MCF 10A (cell line): ENCODE data around the gene ST8SIA4. TPM values are rescaled to one million over a fixed set of nuclear protein-coding genes. Genes with fewer than 3 reads are reported as not detected.
"Not testable (repeated sequence)": the region's sequence is repeated elsewhere in the genome, so short reads cannot be mapped to it uniquely, and the experiment has no call there.

ENCODE experiments used
- BruUV-seq: library from RNA; stranded (reverse); fragments of 400-500 nt; replicated peaks from 2 replicates; lab custom pipeline; 2021; lab: Mats Ljungman, UMichigan
- CTCF ChIA-PET: fragments of 300-600 bp; sonication (Branson Sonifier 250); formaldehyde crosslinking; extraction: SDS; loops from one replicate; lab custom pipeline; 2021; ENCODE audit warnings: antibody characterized with exemption, inconsistent platforms; lab: Yijun Ruan, JAX
- POLR2A ChIA-PET: fragments of 300-600, 350-650 bp; sonication (Branson Sonifier 250); formaldehyde crosslinking; extraction: SDS; loops from one replicate; lab custom pipeline; 2020; ENCODE audit warnings: antibody characterized with exemption, inconsistent platforms; lab: Yijun Ruan, JAX
- DNase-seq: peaks from one replicate; pipeline ENCODE4 v3.0.0-alpha.2; 2018; ENCODE audit not compliant: unreplicated experiment
- H3K27ac Mint-ChIP-seq: one replicate; pipeline ENCODE4 v1.8.0; 2022; ENCODE audit warnings: mild to moderate bottlenecking, low read depth, mixed read lengths; ENCODE audit not compliant: unreplicated experiment
- H3K27me3 Mint-ChIP-seq: one replicate; pipeline ENCODE4 v1.8.0; 2022; ENCODE audit warnings: mixed read lengths; ENCODE audit not compliant: insufficient read depth, unreplicated experiment
- H3K36me3 Mint-ChIP-seq: one replicate; pipeline ENCODE4 v1.8.0; 2022; ENCODE audit warnings: mild to moderate bottlenecking, moderate library complexity, mixed read lengths; ENCODE audit not compliant: insufficient read depth, unreplicated experiment
- H3K4me1 Mint-ChIP-seq: one replicate; pipeline ENCODE4 v1.8.0; 2022; ENCODE audit warnings: mixed read lengths; ENCODE audit not compliant: insufficient read depth, unreplicated experiment
- H3K4me3 Mint-ChIP-seq: one replicate; pipeline ENCODE4 v1.8.0; 2022; ENCODE audit warnings: mild to moderate bottlenecking, moderate library complexity, mixed read lengths; ENCODE audit not compliant: unreplicated experiment
- H3K9me3 Mint-ChIP-seq: one replicate; pipeline ENCODE4 v1.8.0; 2022; ENCODE audit warnings: mixed read lengths; ENCODE audit not compliant: unreplicated experiment
- intact Hi-C: fragments of 100-400 bp; cut with micrococcal nuclease; formaldehyde crosslinking; loops from 2 replicates; pipeline ENCODE4 v1.14.1; 2022
- total RNA-seq: library from RNA; stranded (reverse); gene quantifications from 2 replicates; pipeline ENCODE4 v1.2.3, GENCODE V29; 2022
- TF ChIP-seq, protein P1 (sequence below): fragments of 200-600 bp; IDR thresholded peaks from one replicate; pipeline ENCODE4 v1.8.0; 2022; ENCODE audit warnings: antibody characterized with exemption, mild to moderate bottlenecking; ENCODE audit not compliant: unreplicated experiment

ST8SIA4 gene
- total RNA-seq, 1 experiment from 2014 or later: 0.26 TPM

DNA sequence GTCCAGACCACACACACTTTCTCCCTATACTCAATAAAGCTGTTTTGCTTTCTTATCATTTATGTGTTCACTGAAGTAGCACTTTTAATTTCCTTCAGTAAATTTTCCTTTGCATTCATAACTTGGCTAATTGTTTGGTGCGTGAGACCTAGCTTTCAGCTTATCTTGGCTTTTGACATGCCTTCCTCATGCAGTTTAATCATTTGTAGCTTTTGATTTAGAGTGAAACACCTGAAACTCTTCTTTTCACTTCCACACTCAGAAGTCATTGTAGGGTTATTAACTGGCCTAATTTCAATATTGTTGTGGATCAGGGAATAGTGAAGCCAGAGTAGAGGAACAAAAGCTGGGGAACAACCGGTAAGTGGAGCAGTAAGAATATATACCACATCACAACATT, 114.7 kb downstream of the ST8SIA4 start:
- TF ChIP-seq, protein P1, sequence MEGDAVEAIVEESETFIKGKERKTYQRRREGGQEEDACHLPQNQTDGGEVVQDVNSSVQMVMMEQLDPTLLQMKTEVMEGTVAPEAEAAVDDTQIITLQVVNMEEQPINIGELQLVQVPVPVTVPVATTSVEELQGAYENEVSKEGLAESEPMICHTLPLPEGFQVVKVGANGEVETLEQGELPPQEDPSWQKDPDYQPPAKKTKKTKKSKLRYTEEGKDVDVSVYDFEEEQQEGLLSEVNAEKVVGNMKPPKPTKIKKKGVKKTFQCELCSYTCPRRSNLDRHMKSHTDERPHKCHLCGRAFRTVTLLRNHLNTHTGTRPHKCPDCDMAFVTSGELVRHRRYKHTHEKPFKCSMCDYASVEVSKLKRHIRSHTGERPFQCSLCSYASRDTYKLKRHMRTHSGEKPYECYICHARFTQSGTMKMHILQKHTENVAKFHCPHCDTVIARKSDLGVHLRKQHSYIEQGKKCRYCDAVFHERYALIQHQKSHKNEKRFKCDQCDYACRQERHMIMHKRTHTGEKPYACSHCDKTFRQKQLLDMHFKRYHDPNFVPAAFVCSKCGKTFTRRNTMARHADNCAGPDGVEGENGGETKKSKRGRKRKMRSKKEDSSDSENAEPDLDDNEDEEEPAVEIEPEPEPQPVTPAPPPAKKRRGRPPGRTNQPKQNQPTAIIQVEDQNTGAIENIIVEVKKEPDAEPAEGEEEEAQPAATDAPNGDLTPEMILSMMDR: no peak
- no peak overlapping the region for H3K4me3 Mint-ChIP-seq
- H3K4me1 Mint-ChIP-seq: no peaks in the 10 kb centered on the region
- H3K9me3 Mint-ChIP-seq: peaks cover 7% of the 10 kb centered on the region
- no peaks in the 10 kb centered on the region for H3K36me3 Mint-ChIP-seq
- no peaks in the 10 kb centered on the region for H3K27me3 Mint-ChIP-seq
- ChIA-PET CTCF (interaction anchor here (0.8 to 1.2 kb wide), 4 partner anchors 8 to 15 kb away, joined by 3 to 8 read pairs (median 4); no protein-coding TSS in a partner anchor), POLR2A (no interaction called here)
- no peak overlapping the region for H3K27ac Mint-ChIP-seq
- DNase-seq: no peak
- intact Hi-C loops: no loop called here
- no TSS peak for BruUV-seq

DNA sequence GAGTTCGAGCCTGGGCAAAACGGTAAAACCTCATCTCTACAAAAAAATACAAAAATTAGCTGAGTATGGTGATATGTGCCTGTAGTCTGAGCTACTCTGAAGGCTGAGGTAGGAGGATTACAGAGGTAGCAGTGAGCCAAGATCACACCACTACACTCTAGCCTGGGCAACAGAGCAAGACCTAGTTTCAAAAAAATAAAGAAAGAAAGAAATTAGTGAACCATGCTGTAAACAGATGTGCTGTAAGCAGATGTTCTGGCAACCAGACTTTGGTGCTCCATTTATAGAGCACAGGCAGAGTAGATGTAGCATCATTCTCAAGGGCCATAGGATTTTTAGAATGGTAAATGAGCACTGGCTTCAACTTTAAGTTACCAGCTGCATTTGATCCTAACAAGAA, 115.4 kb downstream of the ST8SIA4 start:
- no TSS peak for BruUV-seq
- DNase-seq: no peak
- no peaks in the 10 kb centered on the region for H3K36me3 Mint-ChIP-seq
- no peaks in the 10 kb centered on the region for H3K9me3 Mint-ChIP-seq
- intact Hi-C loops: no loop called here
- CTCF ChIA-PET: interaction anchor here (1.0 kb wide), 1 partner anchor 12 kb away, joined by 3 read pairs; no protein-coding TSS in a partner anchor
- TF ChIP-seq, protein P1: no peak
- no peaks in the 10 kb centered on the region for H3K27me3 Mint-ChIP-seq
- no peaks in the 10 kb centered on the region for H3K4me1 Mint-ChIP-seq
- POLR2A ChIA-PET: no interaction called here
- no peak overlapping the region for H3K4me3 Mint-ChIP-seq
- no peak overlapping the region for H3K27ac Mint-ChIP-seq

DNA sequence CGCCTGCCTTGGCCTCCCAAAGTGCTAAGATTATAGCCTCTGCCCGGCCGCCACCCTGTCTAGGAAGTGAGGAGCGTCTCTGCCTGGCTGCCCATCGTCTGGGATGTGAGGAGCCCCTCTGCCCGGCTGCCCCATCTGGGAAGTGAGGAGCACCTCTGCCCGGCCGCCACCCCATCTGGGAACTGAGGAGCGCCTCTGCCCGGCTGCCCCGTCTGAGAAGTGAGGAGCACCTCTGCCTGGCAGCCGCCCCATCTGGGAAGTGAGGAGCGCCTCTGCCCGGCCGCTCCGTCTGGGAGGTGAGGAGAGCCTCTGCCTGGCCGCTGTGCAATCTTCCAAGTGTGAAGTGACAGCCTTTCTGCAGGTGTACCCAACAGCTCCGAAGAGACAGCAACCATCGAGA, 117.5 kb downstream of the ST8SIA4 start:
- DNase-seq, H3K36me3 Mint-ChIP-seq, H3K27me3 Mint-ChIP-seq, BruUV-seq, CTCF ChIA-PET, H3K4me3 Mint-ChIP-seq, POLR2A ChIA-PET, intact Hi-C loops, H3K4me1 Mint-ChIP-seq, H3K9me3 Mint-ChIP-seq, H3K27ac Mint-ChIP-seq: not testable (repeated sequence)

DNA sequence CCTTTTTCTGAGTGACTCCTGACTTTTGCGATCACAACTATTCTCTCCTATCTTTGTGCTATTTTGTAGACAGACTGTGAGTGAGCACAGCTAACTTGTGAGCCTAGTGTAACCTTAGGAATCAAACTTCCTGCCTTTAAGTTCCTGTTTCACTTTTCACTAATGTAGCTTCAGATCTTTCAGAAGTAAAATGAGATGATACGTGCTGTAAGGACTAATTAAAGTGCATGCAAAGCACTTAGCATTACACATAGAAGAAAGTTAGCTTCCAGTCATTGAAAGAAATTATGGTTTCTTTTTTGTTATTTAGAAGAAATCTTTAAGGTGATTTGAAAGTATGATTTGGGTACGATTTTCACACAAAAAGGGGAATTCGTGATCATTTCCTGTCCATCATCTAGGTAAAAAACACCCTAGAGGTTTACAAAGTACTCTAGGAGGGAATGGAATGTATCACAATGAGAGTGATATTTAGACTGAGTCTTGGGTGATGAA, 122.7 kb downstream of the ST8SIA4 start:
- Mint-ChIP-seq H3K4me3 (no peak overlapping the region), H3K27me3 (no peaks in the 10 kb centered on the region), H3K27ac (no peak overlapping the region), H3K4me1 (peaks cover 14% of the 10 kb centered on the region), H3K36me3 (no peaks in the 10 kb centered on the region), H3K9me3 (no peaks in the 10 kb centered on the region)
- TF ChIP-seq, protein P1: no peak
- no peak for DNase-seq
- ChIA-PET POLR2A (no interaction called here), CTCF (interaction anchor here (0.6 kb wide), 1 partner anchor 9 kb away, joined by 4 read pairs; no protein-coding TSS in a partner anchor)
- no TSS peak for BruUV-seq
- intact Hi-C loops: no loop called here
